ENCODE results near the gene HSH2D. TPM values are rescaled to one million over a fixed set of nuclear protein-coding genes. Genes with fewer than 3 reads are reported as not detected.

Gene HSH2D
- total and polyA plus RNA-seq, 9 of the 15 experiments (the other 6 are each of a cell fraction or from before 2014, with no cell fraction given) = 0.03 to 1.1 (median 0.35) TPM; not detected in 1

GRCh38 chr19:16197622-16198369 is 54.3 kb downstream of the HSH2D start, which contains the start of gene AP1M1 (continued):
- TF ChIP-seq ZNF280A (IDR thresholded peaks at IDR 0.05; ENCODE audit: low read depth, partially characterized antibody) (no peak), CBX1 (IDR thresholded peaks at IDR 0.05; ENCODE audit: low read depth) (no peak), TCF15 (CRISPR knock-in tag; IDR thresholded peaks at IDR 0.05) (no peak), HDAC3 (IDR thresholded peaks at IDR 0.05; ENCODE audit: borderline replicate concordance, partially characterized antibody) (no peak), DEAF1 (CRISPR knock-in tag; IDR thresholded peaks at IDR 0.05) (no peak), MTF1 (CRISPR knock-in tag; IDR thresholded peaks at IDR 0.05; ENCODE audit: borderline replicate concordance) (no peak), ZKSCAN1 (IDR thresholded peaks at IDR 0.05; ENCODE audit: low read depth, low read length) (no peak), PYGO2 (tag; IDR thresholded peaks at IDR 0.05) (no peak), DACH1 (IDR thresholded peaks at IDR 0.05; ENCODE audit: partially characterized antibody) (no peak), CHAMP1 (IDR thresholded peaks at IDR 0.05) (no peak), ZNF134 (CRISPR knock-in tag; conservative IDR thresholded peaks at IDR 0.05) (no peak), ZNF644 (tag; IDR thresholded peaks at IDR 0.05; ENCODE audit: low read depth) (no peak), ZNF407 (IDR thresholded peaks at IDR 0.05; ENCODE audit: low read depth) (no peak)

Measured in K562 (cell line).